Common myeloid progenitor, CD34-positive (primary cell): Measurements from ENCODE around the gene CHST10.

Experiments
- CTCF ChIA-PET: fragments of 350-600 bp; sonication (Branson Sonifier 250); formaldehyde crosslinking; loops from one replicate; lab custom pipeline; 2021; ENCODE audit warnings: antibody characterized with exemption; lab: Charles Lee
- POLR2A ChIA-PET: fragments of 350-600 bp; sonication (Branson Sonifier 250); formaldehyde crosslinking; loops from one replicate; lab custom pipeline; 2021; ENCODE audit warnings: antibody characterized with exemption; lab: Charles Lee
- DNase-seq, 3 donors: peaks; one replicate each; pipeline versions ENCODE4 v3.0.0 to v3.0.0-alpha.2; 2013
- H3K27ac ChIP-seq, 2 experiments: 1 replicate in 1 of 2; 2 replicates in 1 of 2; pipeline ENCODE4 v1.7.0; 2013; ENCODE audit warnings: inconsistent platforms in 2 of 2, low read length in 2 of 2, mild to moderate bottlenecking in 2 of 2, low read depth in 1 of 2, moderate library complexity in 1 of 2; ENCODE audit not compliant: severe bottlenecking in 2 of 2, insufficient read depth in 1 of 2, poor library complexity in 1 of 2
- H3K27me3 ChIP-seq, 5 experiments: replicated peaks in 2 of 5; 1 replicate in 3 of 5; 2 replicates in 2 of 5; pipeline versions ENCODE4 v1.6.1 to v1.7.0; 2013; ENCODE audit warnings: low read length in 4 of 5, mild to moderate bottlenecking in 2 of 5, moderate library complexity in 2 of 5, inconsistent platforms in 1 of 5; ENCODE audit not compliant: insufficient read depth in 5 of 5, control insufficient read depth in 4 of 5
- H3K36me3 ChIP-seq, 4 experiments: 1 replicate in 2 of 4; 2 replicates in 2 of 4; pipeline versions ENCODE4 v1.6.1 to v1.7.0; 2013; ENCODE audit warnings: low read length in 3 of 4, control low read depth in 1 of 4, mild to moderate bottlenecking in 1 of 4; ENCODE audit not compliant: control insufficient read depth in 4 of 4, insufficient read depth in 4 of 4
- H3K4me1 ChIP-seq, 4 experiments: 1 replicate in 3 of 4; 2 replicates in 1 of 4; pipeline versions ENCODE4 v1.6.1 to v1.7.1; 2013; ENCODE audit warnings: low read length in 3 of 4, mild to moderate bottlenecking in 3 of 4, control low read depth in 1 of 4, inconsistent platforms in 1 of 4, moderate library complexity in 1 of 4; ENCODE audit not compliant: control insufficient read depth in 4 of 4, insufficient read depth in 4 of 4; ENCODE audit errors: control extremely low read depth in 1 of 4
- H3K4me3 ChIP-seq, 7 experiments: 1 replicate in 4 of 7; 2 replicates in 3 of 7; pipeline versions ENCODE4 v1.5.1 to v1.7.0; 2013; ENCODE audit warnings: mild to moderate bottlenecking in 7 of 7, low read length in 6 of 7, moderate library complexity in 6 of 7, inconsistent platforms in 2 of 7, low read depth in 2 of 7, control low read depth in 1 of 7; ENCODE audit not compliant: insufficient read depth in 4 of 7, control insufficient read depth in 1 of 7; ENCODE audit errors: extremely low read depth in 1 of 7
- H3K9me3 ChIP-seq, 5 experiments: 1 replicate in 4 of 5; 2 replicates in 1 of 5; pipeline versions ENCODE4 v1.6.1 to v1.7.1; 2013; ENCODE audit warnings: low read length in 4 of 5, mild to moderate bottlenecking in 2 of 5, inconsistent platforms in 1 of 5, low read depth in 1 of 5, moderate library complexity in 1 of 5; ENCODE audit not compliant: control insufficient read depth in 4 of 5, insufficient read depth in 2 of 5; ENCODE audit errors: control extremely low read depth in 1 of 5
- WGBS: methylation state at CpG from one replicate; pipeline ENCODE4 v1.1.5; 2013; ENCODE audit not compliant: insufficient coverage; 5-methylcytosine and 5-hydroxymethylcytosine counted together

The CHST10 gene

GRCh38 chr2:100405403-100406119 is 11.9 kb downstream of the CHST10 start:
- no peaks in the 10 kb centered on the region for H3K9me3 ChIP-seq
- no peak for DNase-seq
- H3K27me3 ChIP-seq, result no peaks in the 10 kb centered on the region
- no peak overlapping the region for H3K27ac ChIP-seq
- H3K4me1 ChIP-seq, result no peaks in the 10 kb centered on the region
- CTCF ChIA-PET, result no interaction called here
- H3K4me3 ChIP-seq, result no peak overlapping the region
- 100% methylated on average over 12 of the region's 13 CpGs for WGBS
- peaks cover 0 to 66% (median 42%) of the 10 kb centered on the region in 4 experiments for H3K36me3 ChIP-seq
- POLR2A ChIA-PET, result no interaction called here

GRCh38 chr2:100404411-100404810 is 13.1 kb downstream of the CHST10 start:
- Histone ChIP-seq H3K4me1 (no peaks in the 10 kb centered on the region), H3K36me3 (peaks cover 0 to 66% (median 43%) of the 10 kb centered on the region in 4 experiments), H3K27ac (no peak overlapping the region), H3K27me3 (no peaks in the 10 kb centered on the region), H3K9me3 (no peaks in the 10 kb centered on the region), H3K4me3 (no peak overlapping the region)
- no peak for DNase-seq
- ChIA-PET CTCF (no interaction called here), POLR2A (no interaction called here)
- 98% methylated on average over 7 of the region's 7 CpGs for WGBS

GRCh38 chr2:100403722-100404121 is 13.7 kb downstream of the CHST10 start:
- Histone ChIP-seq H3K9me3 (no peaks in the 10 kb centered on the region), H3K27ac (no peak overlapping the region), H3K27me3 (no peaks in the 10 kb centered on the region), H3K4me1 (no peaks in the 10 kb centered on the region), H3K4me3 (no peak overlapping the region), H3K36me3 (peaks cover 0 to 66% (median 42%) of the 10 kb centered on the region in 4 experiments)
- DNase-seq, result no peak
- CTCF ChIA-PET, result no interaction called here
- POLR2A ChIA-PET, result no interaction called here
- 99% methylated on average over 10 of the region's 10 CpGs for WGBS

GRCh38 chr2:100401268-100401667 is 16.2 kb downstream of the CHST10 start:
- Histone ChIP-seq H3K36me3 (peaks cover 5 to 74% (median 48%) of the 10 kb centered on the region in 4 experiments), H3K27ac (no peak overlapping the region), H3K4me1 (no peaks in the 10 kb centered on the region), H3K4me3 (no peak overlapping the region), H3K9me3 (no peaks in the 10 kb centered on the region), H3K27me3 (no peaks in the 10 kb centered on the region)
- POLR2A ChIA-PET, result no interaction called here
- WGBS, result 99% methylated on average over 7 of the region's 7 CpGs
- DNase-seq, result no peak
- CTCF ChIA-PET, result no interaction called here

GRCh38 chr2:100399714-100400113 is 17.8 kb downstream of the CHST10 start:
- H3K27ac ChIP-seq, result no peak overlapping the region
- H3K36me3 ChIP-seq, result peaks cover 8 to 72% (median 50%) of the 10 kb centered on the region in 4 experiments
- POLR2A ChIA-PET, result no interaction called here

GRCh38 chr2:100397976-100398375 is 19.5 kb downstream of the CHST10 start:
- Histone ChIP-seq H3K9me3 (no peaks in the 10 kb centered on the region), H3K27ac (no peak overlapping the region), H3K4me1 (no peaks in the 10 kb centered on the region), H3K4me3 (no peak overlapping the region), H3K36me3 (peaks cover 10 to 70% (median 53%) of the 10 kb centered on the region in 4 experiments), H3K27me3 (no peaks in the 10 kb centered on the region)
- no peak for DNase-seq
- CTCF ChIA-PET, result interaction anchor here (1.1 kb wide), 1 partner anchor 12 kb away, joined by 3 read pairs; no protein-coding TSS in a partner anchor
- 98% methylated on average over 9 of the region's 9 CpGs for WGBS
- POLR2A ChIA-PET, result no interaction called here

More at GRCh38 chr2:100399714-100400113, 17.8 kb downstream of the CHST10 start:
- CTCF ChIA-PET, result no interaction called here
- H3K4me3 ChIP-seq, result no peak overlapping the region
- no peaks in the 10 kb centered on the region for H3K27me3 ChIP-seq
- DNase-seq, result no peak
- 95% methylated on average over 9 of the region's 9 CpGs for WGBS
- H3K4me1 ChIP-seq, result no peaks in the 10 kb centered on the region
- no peaks in the 10 kb centered on the region for H3K9me3 ChIP-seq

GRCh38 chr2:100397118-100397860 is 20.2 kb downstream of the CHST10 start:
- ChIA-PET POLR2A (no interaction called here), CTCF (interaction anchor here (1.1 kb wide), 2 partner anchors 12 to 16 kb away, joined by 3 to 4 read pairs; no protein-coding TSS in a partner anchor)
- DNase-seq, result no peak
- H3K4me3 ChIP-seq, result no peak overlapping the region
- H3K27me3 ChIP-seq, result no peaks in the 10 kb centered on the region
- 90% methylated on average over 10 of the region's 12 CpGs for WGBS
- no peak overlapping the region for H3K27ac ChIP-seq
- H3K9me3 ChIP-seq, result no peaks in the 10 kb centered on the region
- H3K36me3 ChIP-seq, result peaks cover 12 to 71% (median 54%) of the 10 kb centered on the region in 4 experiments
- no peaks in the 10 kb centered on the region for H3K4me1 ChIP-seq
